Germinal center (tissue), 1 donor: ENCODE measurements around the gene CDK19.
"Not testable (repeated sequence)": the region's sequence is repeated elsewhere in the genome, so short reads cannot be mapped to it uniquely, and the experiment has no call there.

Experiments
- DNase-seq: peaks from one replicate; pipeline ENCODE4 v3.0.0; 2012; ENCODE audit warnings: mixed read lengths, low spot score

The CDK19 gene

GRCh38 chr6:110581679-110582078 is 233.6 kb downstream of the CDK19 start:
- DNase-seq = no peak

GRCh38 chr6:110577596-110578167 is 237.6 kb downstream of the CDK19 start:
- DNase-seq = not testable (repeated sequence)

GRCh38 chr6:110575925-110576463 is 239.3 kb downstream of the CDK19 start:
- no peak for DNase-seq

- DNase-seq = no peak
Observed at GRCh38 chr6:110574817-110575216, 240.5 kb downstream of the CDK19 start.

GRCh38 chr6:110573537-110573936 is 241.7 kb downstream of the CDK19 start:
- no peak for DNase-seq

GRCh38 chr6:110573136-110573535 is 242.1 kb downstream of the CDK19 start:
- DNase-seq = no peak

GRCh38 chr6:110567957-110568696 is 247.1 kb downstream of the CDK19 start:
- no peak for DNase-seq

GRCh38 chr6:110566346-110567125 is 248.7 kb downstream of the CDK19 start:
- DNase-seq = no peak

- DNase-seq = no peak
Observed at GRCh38 chr6:110564703-110565421, 250.4 kb downstream of the CDK19 start.

- DNase-seq = no peak
Observed at GRCh38 chr6:110563711-110564110, 251.6 kb downstream of the CDK19 start.

- no peak for DNase-seq
Observed at GRCh38 chr6:110562316-110562915, 252.9 kb downstream of the CDK19 start.

GRCh38 chr6:110561696-110562095 is 253.6 kb downstream of the CDK19 start:
- no peak for DNase-seq

- no peak for DNase-seq
Observed at GRCh38 chr6:110561008-110561396, 254.3 kb downstream of the CDK19 start.

GRCh38 chr6:110560239-110561007 is 254.8 kb downstream of the CDK19 start:
- no peak for DNase-seq
